IMR-90 (cell line): ENCODE results near the gene ACHE. TPM values are rescaled to one million over a fixed set of nuclear protein-coding genes. Genes with fewer than 3 reads are reported as not detected.

ENCODE experiments used
- ATAC-seq: fragments of 200-7000 bp; cut with Tn5 transposase; 2 replicates; pipeline ENCODE4 v1.9.1; 2020; ENCODE audit warnings: low read depth, mild to moderate bottlenecking, moderate library complexity
- Bru-seq: library from RNA; stranded (reverse); fragments of 400-500 nt; gene quantifications from one replicate; lab custom pipeline; 2021; lab: Mats Ljungman, UMichigan
- BruChase-seq, 2 experiments: library from RNA; stranded (reverse); fragments of 400-500 nt; gene quantifications; one replicate each; lab custom pipeline; 2021; lab: Mats Ljungman, UMichigan
- BruUV-seq: library from RNA; stranded (reverse); fragments of 400-500 nt; replicated peaks from 2 replicates; lab custom pipeline; 2021; lab: Mats Ljungman, UMichigan
- CTCF ChIA-PET: fragments of 300-600 bp; formaldehyde crosslinking; extraction: SDS; loops from one replicate; lab custom pipeline; 2021; ENCODE audit warnings: antibody characterized with exemption; lab: Yijun Ruan, JAX
- POLR2A ChIA-PET: fragments of 300-600 bp; sonication (Branson Sonifier 250); formaldehyde crosslinking; loops from one replicate; lab custom pipeline; 2022; ENCODE audit warnings: antibody characterized with exemption; ENCODE audit not compliant: unreplicated experiment; lab: Charles Lee
- DNase-seq: peaks from one replicate; pipeline ENCODE4 v3.0.0; 2013
- H2AFZ ChIP-seq: replicated peaks from 2 replicates; pipeline ENCODE3; 2013; ENCODE audit warnings: low read length, mild to moderate bottlenecking; ENCODE audit not compliant: poor library complexity
- H2AK5ac ChIP-seq: 2 replicates; pipeline ENCODE4 v1.6.1; 2013; ENCODE audit warnings: low read depth, low read length, inconsistent platforms
- H2AK9ac ChIP-seq: replicated peaks from 2 replicates; pipeline ENCODE3; 2013; ENCODE audit warnings: mild to moderate bottlenecking, low read depth, low read length, moderate library complexity; ENCODE audit not compliant: poor library complexity
- H2BK120ac ChIP-seq: 2 replicates; pipeline ENCODE4 v1.6.1; 2013; ENCODE audit warnings: low read depth, low read length, inconsistent platforms
- H2BK15ac ChIP-seq: 3 replicates; pipeline ENCODE4 v1.6.1; 2013; ENCODE audit warnings: low read depth, low read length, inconsistent platforms
- H2BK20ac ChIP-seq: 2 replicates; pipeline ENCODE4 v1.6.1; 2013; ENCODE audit warnings: low read depth, mild to moderate bottlenecking, inconsistent platforms, low read length, moderate library complexity
- H2BK5ac ChIP-seq: 2 replicates; pipeline ENCODE4 v1.6.1; 2013; ENCODE audit warnings: mild to moderate bottlenecking, low read depth, low read length, inconsistent platforms; ENCODE audit not compliant: poor library complexity, severe bottlenecking
- H3K14ac ChIP-seq: replicated peaks from 2 replicates; pipeline ENCODE4 v1.6.1; 2013; ENCODE audit warnings: low read depth, low read length, inconsistent platforms
- H3K18ac ChIP-seq: 2 replicates; pipeline ENCODE4 v1.6.1; 2013; ENCODE audit warnings: low read depth, low read length, control low read depth
- H3K23ac ChIP-seq: 2 replicates; pipeline ENCODE4 v1.6.1; 2013; ENCODE audit warnings: low read depth, low read length, inconsistent platforms
- H3K27ac ChIP-seq: 2 replicates; pipeline ENCODE4 v1.5.1; 2013; ENCODE audit warnings: mild to moderate bottlenecking, control low read depth, low read length; ENCODE audit not compliant: insufficient read depth
- H3K27me3 ChIP-seq: 2 replicates; pipeline ENCODE4 v1.6.1; 2013; ENCODE audit warnings: low read length; ENCODE audit not compliant: control insufficient read depth, insufficient read depth
- H3K36me3 ChIP-seq: 2 replicates; pipeline ENCODE4 v1.6.1; 2013; ENCODE audit warnings: low read length, mixed read lengths; ENCODE audit not compliant: control insufficient read depth, insufficient read depth
- H3K4ac ChIP-seq: 2 replicates; pipeline ENCODE4 v1.6.1; 2013; ENCODE audit warnings: low read depth, low read length, inconsistent platforms
- H3K4me1 ChIP-seq: 2 replicates; pipeline ENCODE4 v1.6.1; 2013; ENCODE audit warnings: low read length, mixed read lengths; ENCODE audit not compliant: control insufficient read depth, insufficient read depth
- H3K4me2 ChIP-seq: 2 replicates; pipeline ENCODE4 v1.6.1; 2013; ENCODE audit warnings: low read depth, mild to moderate bottlenecking, control low read depth, low read length, moderate library complexity
- H3K4me3 ChIP-seq: 2 replicates; pipeline ENCODE4 v1.5.1; 2013; ENCODE audit warnings: low read depth, mild to moderate bottlenecking, control low read depth, low read length, moderate library complexity; ENCODE audit not compliant: insufficient read depth
- H3K56ac ChIP-seq: 2 replicates; pipeline ENCODE4 v1.6.1; 2013; ENCODE audit warnings: low read length, inconsistent platforms; ENCODE audit not compliant: insufficient read depth; ENCODE audit errors: extremely low read depth
- H3K79me1 ChIP-seq, 2 experiments: 2 replicates each; pipeline ENCODE4 v1.6.1; 2013; ENCODE audit warnings: low read length in 2 of 2, inconsistent platforms in 1 of 2, low read depth in 1 of 2
- H3K9ac ChIP-seq: 2 replicates; pipeline ENCODE4 v1.6.1; 2013; ENCODE audit warnings: low read depth, low read length, control low read depth
- H3K9me1 ChIP-seq: 2 replicates; pipeline ENCODE4 v1.6.1; 2013; ENCODE audit warnings: low read length, inconsistent platforms; ENCODE audit not compliant: insufficient read depth
- H3K9me3 ChIP-seq: 2 replicates; pipeline ENCODE4 v1.6.1; 2013; ENCODE audit warnings: low read length; ENCODE audit not compliant: control insufficient read depth, insufficient read depth
- H4K20me1 ChIP-seq: 2 replicates; pipeline ENCODE4 v1.6.1; 2013; ENCODE audit warnings: low read length, inconsistent platforms; ENCODE audit not compliant: insufficient read depth
- H4K5ac ChIP-seq: 2 replicates; pipeline ENCODE4 v1.6.1; 2013; ENCODE audit warnings: mild to moderate bottlenecking, low read depth, low read length, control low read depth
- H4K8ac ChIP-seq, 2 experiments: 2 replicates each; pipeline ENCODE4 v1.6.1; 2013; ENCODE audit warnings: low read depth in 2 of 2, low read length in 2 of 2, control low read depth in 1 of 2, inconsistent platforms in 1 of 2
- H4K91ac ChIP-seq: 2 replicates; pipeline ENCODE4 v1.6.1; 2013; ENCODE audit warnings: low read depth, low read length, inconsistent platforms; ENCODE audit not compliant: insufficient read depth
- BHLHE40 ChIP-seq: fragments of 150-350 bp; IDR thresholded peaks from 2 replicates; pipeline ENCODE4 v1.6.1; 2016; ENCODE audit warnings: mild to moderate bottlenecking, low read depth, low read length
- CEBPB ChIP-seq: IDR thresholded peaks from 2 replicates; pipeline ENCODE4 v1.6.1; 2012; ENCODE audit warnings: low read depth, low read length, improper control_type of control experiment
- CHD1 ChIP-seq: IDR thresholded peaks from 2 replicates; pipeline ENCODE4 v1.6.1; 2012; ENCODE audit warnings: low read depth, low read length, improper control_type of control experiment
- CTCF ChIP-seq: conservative IDR thresholded peaks from 2 replicates; pipeline ENCODE4 v1.5.1; 2012; ENCODE audit warnings: mild to moderate bottlenecking, low read depth, low read length, improper control_type of control experiment
- ELK1 ChIP-seq: fragments of 150-350 bp; IDR thresholded peaks from 2 replicates; pipeline ENCODE4 v1.6.1; 2016; ENCODE audit warnings: low read depth, mild to moderate bottlenecking, low read length, moderate library complexity, borderline replicate concordance
- MAFK ChIP-seq: IDR thresholded peaks from 2 replicates; pipeline ENCODE4 v1.6.1; 2012; ENCODE audit warnings: low read depth, low read length, improper control_type of control experiment
- MAZ ChIP-seq: IDR thresholded peaks from 2 replicates; pipeline ENCODE4 v1.6.1; 2012; ENCODE audit warnings: low read depth, mild to moderate bottlenecking, low read length, improper control_type of control experiment, moderate library complexity, borderline replicate concordance
- MXI1 ChIP-seq: IDR thresholded peaks from 2 replicates; pipeline ENCODE4 v1.6.1; 2012; ENCODE audit warnings: low read depth, mild to moderate bottlenecking, low read length, moderate library complexity, borderline replicate concordance
- NFE2L2 ChIP-seq: fragments of 150-350 bp; IDR thresholded peaks from 2 replicates; pipeline ENCODE4 v1.6.1; 2016; ENCODE audit warnings: low read depth, mild to moderate bottlenecking, low read length
- POLR2A ChIP-seq: IDR thresholded peaks from 2 replicates; pipeline ENCODE4 v1.6.1; 2012; ENCODE audit warnings: mild to moderate bottlenecking, low read depth, low read length
- RAD21 ChIP-seq: IDR thresholded peaks from 2 replicates; pipeline ENCODE4 v1.6.1; 2012; ENCODE audit warnings: low read length, improper control_type of control experiment
- RCOR1 ChIP-seq: IDR thresholded peaks from 2 replicates; pipeline ENCODE4 v1.6.1; 2012; ENCODE audit warnings: mild to moderate bottlenecking, low read length, improper control_type of control experiment; ENCODE audit not compliant: insufficient replicate concordance
- RFX5 ChIP-seq: IDR thresholded peaks from 2 replicates; pipeline ENCODE4 v1.8.0; 2012; ENCODE audit warnings: low read depth, mild to moderate bottlenecking, low read length, moderate library complexity
- SMC3 ChIP-seq: fragments of 150-350 bp; IDR thresholded peaks from 2 replicates; pipeline ENCODE4 v1.6.1; 2016; ENCODE audit warnings: low read depth, mild to moderate bottlenecking, antibody characterized with exemption, low read length, moderate library complexity
- USF2 ChIP-seq: fragments of 150-350 bp; IDR thresholded peaks from 2 replicates; pipeline ENCODE4 v1.6.1; 2017; ENCODE audit warnings: mild to moderate bottlenecking, antibody characterized with exemption, low read length, low read depth
- WGBS, 2 experiments: methylation state at CpG; one replicate each; pipeline versions ENCODE4 v1.1.5 to v1.1.7; 2013; ENCODE audit warnings: missing lambda C conversion rate in 2 of 2; ENCODE audit not compliant: insufficient read length in 1 of 2; ENCODE audit errors: extremely low coverage in 2 of 2; 5-methylcytosine and 5-hydroxymethylcytosine counted together
- dilution Hi-C: fragments of 300-500 bp; cut with HindIII; formaldehyde crosslinking; loops from one replicate; pipeline ENCODE4 v1.14.3; 2018; ENCODE audit warnings: low sequenced_read_pairs; ENCODE audit not compliant: unreplicated experiment
- in situ Hi-C: fragments of 300-500 bp; cut with MboI; formaldehyde crosslinking; loops from 3 replicates; pipeline ENCODE4 v1.14.3; 2019; ENCODE audit warnings: low sequenced_read_pairs, inconsistent platforms, mixed read lengths
- intact Hi-C: fragments of 100-400 bp; cut with micrococcal nuclease; formaldehyde crosslinking; loops from 2 replicates; pipeline ENCODE4 v1.10.0; 2022
- long read RNA-seq: library from polyadenylated mRNA; unstranded; transcript quantifications from one replicate; pipeline ENCODE4 v2.0.0, GENCODE V29; 2021; ENCODE audit not compliant: unreplicated experiment
- polyA plus RNA-seq, 3 experiments: library from polyadenylated mRNA; depleted of rRNA; stranded (reverse); fragments of >200 nt; gene quantifications; 2 replicates each; pipeline ENCODE4 v1.2.3, GENCODE V29; 2012; ENCODE audit warnings: low replicate concordance in 1 of 3
- total RNA-seq: library from RNA; depleted of rRNA; stranded (reverse); fragments of >200 nt; gene quantifications from 2 replicates; pipeline ENCODE4 v1.2.3, GENCODE V29; 2012; rRNA removed

ACHE gene
- not detected in 2 replicates for total RNA-seq
- 0.41 and 0.65 TPM in 2 replicates for polyA plus RNA-seq (2012; rRNA removed)
- polyA plus RNA-seq (2012; cell fraction: cytosol; rRNA removed), result 0.25 and 0.48 TPM in 2 replicates
- 1.6 and 4.6 TPM in 2 replicates for polyA plus RNA-seq (2012; cell fraction: nucleus; rRNA removed; ENCODE audit: low replicate concordance)
- percentile 10 among the genes with signal in this experiment for Bru-seq, nascent RNA
- BruChase-seq, experiment 1, labeled RNA remaining after a 6-hour chase, result percentile 14 among the genes with signal in this experiment
- BruChase-seq, experiment 2, labeled RNA remaining after a 2-hour chase, result percentile 11 among the genes with signal in this experiment
- long read RNA-seq, result 0 reads

- Histone ChIP-seq H3K18ac (no peak within 1 kb of the TSS), H4K91ac (no peak within 1 kb of the TSS), H3K4me1 (peaks cover 5% of the 10 kb centered on the region), H3K9ac (no peak within 1 kb of the TSS), H2BK120ac (no peak within 1 kb of the TSS), H2BK5ac (no peak within 1 kb of the TSS), H3K36me3 (no peaks in the 10 kb centered on the region), H3K23ac (peak within 1 kb of the TSS; percentile 15; the same call in 1 of the 2 replicates), H2AFZ (peak within 1 kb of the TSS; percentile 78), H3K9me1 (peaks cover 2% of the 10 kb centered on the region; the same call in 1 of the 2 replicates), H3K9me3 (peaks cover 2% of the 10 kb centered on the region; the same call in 1 of the 2 replicates), H3K4ac (no peak within 1 kb of the TSS), H2BK20ac (no peak within 1 kb of the TSS), H3K4me2 (peak within 1 kb of the TSS; percentile 47; the same call in 1 of the 2 replicates), H4K5ac (no peak within 1 kb of the TSS), H4K8ac (no peak within 1 kb of the TSS), H3K79me1 (no peaks in the 10 kb centered on the region), H3K4me3 (peak within 1 kb of the TSS; percentile 39), H4K20me1 (0 out of 2 replicates have a peak, but pooled peaks cover 4% of the 10 kb centered on the region), H3K14ac (no peak within 1 kb of the TSS), H3K27me3 (peaks cover 36% of the 10 kb centered on the region), H3K27ac (no peak within 1 kb of the TSS), H2AK9ac (peak within 1 kb of the TSS; percentile 90), H2BK15ac (no peak within 1 kb of the TSS), H2AK5ac (no peak within 1 kb of the TSS), H3K56ac (no peak within 1 kb of the TSS)
- intact Hi-C loops (no loop called here), in situ Hi-C loops (loop anchor here (10.0 kb wide), 1 partner anchor 389 kb away; no protein-coding TSS in a partner anchor), dilution Hi-C loops (no loop called here)
- BruUV-seq, result no TSS peak
- ATAC-seq, result peak; percentile 8; the same call in 1 of the 2 replicates
- POLR2A ChIA-PET, result interaction anchor here (0.5 kb wide), 1 partner anchor 21 kb away, joined by 13 read pairs; the partner anchor contains the start of gene SRRT
- no CpG with 5 or more reads among the region's 32 CpGs for WGBS, 2 experiments
- DNase-seq, result no peak
- CTCF ChIA-PET, result interaction anchor here (0.6 to 1.2 kb wide), 2 partner anchors 163 to 476 kb away, joined by 5 read pairs; no protein-coding TSS in a partner anchor
- TF ChIP-seq POLR2A, result no peak
- TF ChIP-seq NFE2L2, result no peak
- no peak for TF ChIP-seq USF2
- no peak for TF ChIP-seq RCOR1
- TF ChIP-seq RFX5, result no peak
- TF ChIP-seq CEBPB, result no peak
- TF ChIP-seq MXI1, result no peak
- TF ChIP-seq CHD1, result no peak
- no peak for TF ChIP-seq CTCF
- TF ChIP-seq ELK1, result no peak
- TF ChIP-seq RAD21, result no peak
- TF ChIP-seq MAZ, result no peak
- no peak for TF ChIP-seq SMC3
- TF ChIP-seq BHLHE40, result no peak
- TF ChIP-seq MAFK, result no peak
Measured at GRCh38 chr7:100895701-100895955, at the start of gene ACHE. TSS of gene ACHE (minus strand) at chr7:100895888. CDS start at chr7:100894232, 1,656 bp downstream.
